Parathyroid adenoma (tissue), 2 donors: Measurements from ENCODE around the gene ENDOV.

Source experiments
- H2AFZ ChIP-seq: fragments of 300-600 bp; sonication (generic); one replicate; pipeline ENCODE4 v1.7.0; 2017; ENCODE audit warnings: antibody characterized with exemption, mild to moderate bottlenecking
- H3K27ac ChIP-seq: fragments of 300-600 bp; sonication (generic); one replicate; pipeline ENCODE4 v1.7.0; 2017
- H3K27me3 ChIP-seq: fragments of 300-600 bp; sonication (generic); one replicate; pipeline ENCODE4 v1.7.0; 2017; ENCODE audit warnings: low read length; ENCODE audit not compliant: control insufficient read depth, insufficient read depth
- H3K36me3 ChIP-seq: fragments of 300-600 bp; sonication (generic); one replicate; pipeline ENCODE4 v1.7.0; 2017; ENCODE audit warnings: low read length; ENCODE audit not compliant: control insufficient read depth, insufficient read depth
- H3K4me1 ChIP-seq: fragments of 300-600 bp; sonication (generic); one replicate; pipeline ENCODE4 v1.7.0; 2017; ENCODE audit warnings: control low read depth
- H3K4me2 ChIP-seq: fragments of 300-600 bp; sonication (generic); one replicate; pipeline ENCODE4 v1.7.0; 2017; ENCODE audit warnings: low read length
- H3K4me3 ChIP-seq: fragments of 300-600 bp; sonication (generic); one replicate; pipeline ENCODE4 v1.7.0; 2017; ENCODE audit warnings: low read depth, low read length
- H3K79me2 ChIP-seq: fragments of 300-600 bp; sonication (generic); one replicate; pipeline ENCODE4 v1.7.0; 2017; ENCODE audit warnings: control low read depth
- H3K9ac ChIP-seq: fragments of 300-600 bp; sonication (generic); one replicate; pipeline ENCODE4 v1.7.0; 2017; ENCODE audit warnings: mild to moderate bottlenecking
- H3K9me3 ChIP-seq: fragments of 300-600 bp; sonication (generic); one replicate; pipeline ENCODE4 v1.7.0; 2017; ENCODE audit warnings: low read length; ENCODE audit not compliant: control insufficient read depth
- CTCF ChIP-seq: fragments of 300-600 bp; sonication (generic); IDR thresholded peaks from one replicate; pipeline ENCODE4 v1.7.0; 2017; ENCODE audit warnings: antibody characterized with exemption, mild to moderate bottlenecking
- donor health status: primary hyperparathyroidism.

Gene ENDOV

GRCh38 chr17:80422981-80423380 is 8.0 kb downstream of the ENDOV start:
- no peak overlapping the region for H3K27ac ChIP-seq
- H3K36me3 ChIP-seq, result no peaks in the 10 kb centered on the region
- no peaks in the 10 kb centered on the region for H3K4me1 ChIP-seq
- TF ChIP-seq CTCF, result no peak
- no peak overlapping the region for H3K4me2 ChIP-seq
- H2AFZ ChIP-seq, result no peak overlapping the region
- H3K9me3 ChIP-seq, result no peaks in the 10 kb centered on the region
- H3K4me3 ChIP-seq, result no peak overlapping the region
- H3K27me3 ChIP-seq, result no peaks in the 10 kb centered on the region
- H3K79me2 ChIP-seq, result peaks cover 2% of the 10 kb centered on the region
- no peak overlapping the region for H3K9ac ChIP-seq

- no peak overlapping the region for H3K4me3 ChIP-seq
- H3K4me2 ChIP-seq, result no peak overlapping the region
- no peaks in the 10 kb centered on the region for H3K4me1 ChIP-seq
- no peaks in the 10 kb centered on the region for H3K36me3 ChIP-seq
- H3K9me3 ChIP-seq, result no peaks in the 10 kb centered on the region
- no peak overlapping the region for H3K27ac ChIP-seq
- H2AFZ ChIP-seq, result no peak overlapping the region
- no peaks in the 10 kb centered on the region for H3K27me3 ChIP-seq
- no peak for TF ChIP-seq CTCF
- H3K79me2 ChIP-seq, result peaks cover 2% of the 10 kb centered on the region
- no peak overlapping the region for H3K9ac ChIP-seq
These were observed 8.7 kb downstream of the ENDOV start for GRCh38 chr17:80423536-80424225.

- H3K27ac ChIP-seq, result no peak overlapping the region
- TF ChIP-seq CTCF, result no peak
- H3K36me3 ChIP-seq, result no peaks in the 10 kb centered on the region
- peaks cover 2% of the 10 kb centered on the region for H3K79me2 ChIP-seq
- no peaks in the 10 kb centered on the region for H3K27me3 ChIP-seq
- H3K9ac ChIP-seq, result no peak overlapping the region
- no peaks in the 10 kb centered on the region for H3K9me3 ChIP-seq
- no peak overlapping the region for H2AFZ ChIP-seq
- H3K4me2 ChIP-seq, result no peak overlapping the region
- no peak overlapping the region for H3K4me3 ChIP-seq
- no peaks in the 10 kb centered on the region for H3K4me1 ChIP-seq
These were observed 9.3 kb downstream of the ENDOV start for GRCh38 chr17:80424261-80424660.

- Histone ChIP-seq H3K79me2 (peaks cover 2% of the 10 kb centered on the region), H3K36me3 (no peaks in the 10 kb centered on the region), H3K27ac (no peak overlapping the region), H3K4me3 (no peak overlapping the region), H2AFZ (no peak overlapping the region), H3K27me3 (no peaks in the 10 kb centered on the region), H3K4me2 (no peak overlapping the region), H3K9me3 (no peaks in the 10 kb centered on the region), H3K4me1 (no peaks in the 10 kb centered on the region), H3K9ac (no peak overlapping the region)
- no peak for TF ChIP-seq CTCF
These were observed 10.2 kb downstream of the ENDOV start for GRCh38 chr17:80424878-80425765.
